Measurements from ENCODE around the gene HBP1. TPM values are rescaled to one million over a fixed set of nuclear protein-coding genes. Genes with fewer than 3 reads are reported as not detected.

HBP1 gene
- total RNA-seq, 4 donors from 2014 or later, result 59.5 to 170 (median 88.3) TPM

DNA sequence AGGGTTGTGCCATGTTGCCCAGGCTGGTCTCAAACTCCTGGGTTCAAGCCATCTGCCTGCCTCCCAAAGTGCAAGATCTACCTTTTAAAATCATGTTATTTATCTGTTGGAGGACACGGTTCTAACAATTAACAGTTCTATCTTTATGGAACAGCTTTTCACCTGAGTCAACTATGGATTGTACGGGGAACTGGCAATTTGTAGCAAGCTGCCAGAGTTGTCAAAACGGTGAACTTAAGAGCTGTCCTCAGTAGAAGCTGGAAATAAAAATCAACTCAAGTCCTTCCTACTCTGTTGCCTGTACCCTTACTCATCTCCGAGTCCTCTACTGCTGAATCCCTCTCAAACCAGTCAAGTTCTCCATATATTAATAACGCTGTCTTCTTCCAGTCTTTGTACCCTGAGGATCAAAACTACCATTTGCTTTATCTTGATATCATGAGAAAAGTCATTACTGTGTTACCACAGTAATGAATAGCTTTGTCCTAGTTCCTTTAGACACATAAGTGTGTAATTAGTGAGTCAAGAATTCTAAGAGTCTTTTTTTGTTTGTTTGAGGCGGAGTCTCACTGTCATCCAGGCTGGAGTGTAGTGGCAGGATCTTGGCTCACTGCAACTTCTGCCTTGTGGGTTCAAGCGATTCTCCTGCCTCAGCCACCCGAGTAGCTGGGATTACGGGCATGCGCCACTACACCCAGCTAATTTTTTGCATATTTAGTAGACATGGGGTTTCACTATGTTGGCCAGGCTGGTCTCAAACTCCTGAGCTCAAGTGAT is 28.2 kb downstream of the HBP1 start:
- Histone ChIP-seq H3K36me3 (peaks cover 0 to 53% (median 16%) of the 10 kb centered on the region in 4 donors), H3K27me3 (no peaks in the 10 kb centered on the region), H3K27ac (no peak overlapping the region), H3K4me1 (no peaks in the 10 kb centered on the region), H3K9me3 (no peaks in the 10 kb centered on the region), H3K4me3 (no peak overlapping the region)
- intact Hi-C loops (cut with DNase I; ENCODE audit: low total_unique reads) (no loop called here), in situ Hi-C loops (cut with MboI; ENCODE audit: low pct_ligation_motif_present in 1 of 4, low pct_unique_long_range_greater_than_20kb in 1 of 4, low sequenced_read_pairs in 3 of 4) (loop anchor here in 2 of 4 donors (25.0 kb wide), 3 partner anchors 390 to 690 kb away; partner anchors contain the start of genes BCAP29 (in 1 of the 2), CBLL1 (in 1 of the 2) and DLD (in 1 of the 2))
- TF ChIP-seq EP300 (IDR thresholded peaks at IDR 0.05; ENCODE audit: low read depth) (no peak), POLR2AphosphoS5 (IDR thresholded peaks at IDR 0.05) (peak in 1 of 3 donors; percentile 13)
- WGBS, 2 donors (ENCODE audit: low coverage in 1 of 2), result 85 to 90% methylated on average over 5 to 10 of the region's 10 CpGs
- DNase-seq, result no peak

- Histone ChIP-seq H3K27me3 (no peaks in the 10 kb centered on the region), H3K36me3 (peaks cover 0 to 51% (median 15%) of the 10 kb centered on the region in 4 donors), H3K9me3 (no peaks in the 10 kb centered on the region), H3K4me1 (no peaks in the 10 kb centered on the region), H3K27ac (no peak overlapping the region), H3K4me3 (no peak overlapping the region)
- in situ Hi-C loops (cut with MboI; ENCODE audit: low pct_ligation_motif_present in 1 of 4, low pct_unique_long_range_greater_than_20kb in 1 of 4, low sequenced_read_pairs in 3 of 4) (no loop called here), intact Hi-C loops (cut with DNase I; ENCODE audit: low total_unique reads) (no loop called here)
- 34 to 58% methylated on average over 4 of the region's 4 CpGs for WGBS, 2 donors (ENCODE audit: low coverage in 1 of 2)
- no peak for TF ChIP-seq POLR2A (IDR thresholded peaks at IDR 0.05)
- TF ChIP-seq EP300 (IDR thresholded peaks at IDR 0.05; ENCODE audit: low read depth), result no peak
- TF ChIP-seq POLR2AphosphoS5 (IDR thresholded peaks at IDR 0.05), result peak in 1 of 3 donors; percentile 22
- TF ChIP-seq, protein P1, sequence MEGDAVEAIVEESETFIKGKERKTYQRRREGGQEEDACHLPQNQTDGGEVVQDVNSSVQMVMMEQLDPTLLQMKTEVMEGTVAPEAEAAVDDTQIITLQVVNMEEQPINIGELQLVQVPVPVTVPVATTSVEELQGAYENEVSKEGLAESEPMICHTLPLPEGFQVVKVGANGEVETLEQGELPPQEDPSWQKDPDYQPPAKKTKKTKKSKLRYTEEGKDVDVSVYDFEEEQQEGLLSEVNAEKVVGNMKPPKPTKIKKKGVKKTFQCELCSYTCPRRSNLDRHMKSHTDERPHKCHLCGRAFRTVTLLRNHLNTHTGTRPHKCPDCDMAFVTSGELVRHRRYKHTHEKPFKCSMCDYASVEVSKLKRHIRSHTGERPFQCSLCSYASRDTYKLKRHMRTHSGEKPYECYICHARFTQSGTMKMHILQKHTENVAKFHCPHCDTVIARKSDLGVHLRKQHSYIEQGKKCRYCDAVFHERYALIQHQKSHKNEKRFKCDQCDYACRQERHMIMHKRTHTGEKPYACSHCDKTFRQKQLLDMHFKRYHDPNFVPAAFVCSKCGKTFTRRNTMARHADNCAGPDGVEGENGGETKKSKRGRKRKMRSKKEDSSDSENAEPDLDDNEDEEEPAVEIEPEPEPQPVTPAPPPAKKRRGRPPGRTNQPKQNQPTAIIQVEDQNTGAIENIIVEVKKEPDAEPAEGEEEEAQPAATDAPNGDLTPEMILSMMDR (IDR thresholded peaks at IDR 0.05), result peak; percentile 11 to 38 (median 37)
- peak; percentile 19 for DNase-seq
These were observed 33.1 kb downstream of the HBP1 start for GRCh38 chr7:107201795-107202450.

DNA sequence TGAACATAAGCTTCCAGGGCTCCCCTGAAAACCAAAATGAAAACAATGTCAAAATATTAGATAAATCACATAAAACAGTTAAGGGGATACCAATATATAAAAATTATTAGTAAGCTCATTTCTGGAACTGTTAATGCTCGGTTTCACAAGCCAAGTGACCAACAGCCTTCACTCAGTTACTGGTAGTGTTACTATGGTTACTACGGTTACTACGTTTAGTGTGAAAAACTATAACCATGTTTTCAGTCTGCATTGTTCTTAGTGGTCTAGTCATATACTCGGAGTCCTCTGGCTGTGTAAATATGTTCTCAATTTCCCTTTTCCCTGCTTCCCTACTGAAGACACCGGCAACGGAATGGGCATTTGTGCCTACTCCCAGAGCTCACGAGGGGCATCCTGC is 34.8 kb downstream of the HBP1 start:
- Histone ChIP-seq H3K4me3 (no peak overlapping the region), H3K27ac (no peak overlapping the region), H3K4me1 (peaks cover 0 to 3% (median 0%) of the 10 kb centered on the region in 4 donors), H3K27me3 (no peaks in the 10 kb centered on the region), H3K9me3 (no peaks in the 10 kb centered on the region), H3K36me3 (peaks cover 0 to 46% (median 9%) of the 10 kb centered on the region in 4 donors)
- TF ChIP-seq, protein P1 (IDR thresholded peaks at IDR 0.05), result no peak
- TF ChIP-seq EP300 (IDR thresholded peaks at IDR 0.05; ENCODE audit: low read depth) (no peak), POLR2AphosphoS5 (IDR thresholded peaks at IDR 0.05) (no peak), POLR2A (IDR thresholded peaks at IDR 0.05) (no peak)
- in situ Hi-C loops (cut with MboI; ENCODE audit: low pct_ligation_motif_present in 1 of 4, low pct_unique_long_range_greater_than_20kb in 1 of 4, low sequenced_read_pairs in 3 of 4), result no loop called here
- intact Hi-C loops (cut with DNase I; ENCODE audit: low total_unique reads), result no loop called here
- DNase-seq, result no peak
- 91 to 100% methylated on average over 6 to 7 of the region's 7 CpGs for WGBS, 2 donors (ENCODE audit: low coverage in 1 of 2)

DNA sequence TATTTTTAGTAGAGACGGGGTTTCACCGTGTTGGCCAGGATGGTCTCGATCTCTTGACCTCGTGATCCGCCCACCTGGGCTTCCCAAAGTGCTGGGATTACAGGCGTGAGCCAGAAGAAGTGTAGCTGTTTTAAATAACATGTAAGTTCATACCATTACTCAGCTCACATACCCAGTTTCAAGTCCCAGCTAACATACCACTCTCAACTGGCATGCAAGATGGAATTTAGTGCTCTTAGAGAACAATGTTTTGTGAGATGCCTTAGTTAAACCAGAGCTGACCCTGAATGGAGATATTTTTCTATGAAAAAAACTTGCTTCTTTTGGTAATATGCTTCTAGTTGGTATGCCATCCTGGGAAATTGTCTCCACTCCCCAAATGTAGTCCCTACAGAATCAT is 37.3 kb downstream of the HBP1 start:
- peaks cover 0 to 35% (median 9%) of the 10 kb centered on the region in 4 donors for H3K36me3 ChIP-seq
- 99% methylated on average over 6 of the region's 6 CpGs; no CpG with 5 or more reads in 1 of the 2 donors for WGBS, 2 donors (ENCODE audit: low coverage in 1 of 2)
- TF ChIP-seq POLR2AphosphoS5 (IDR thresholded peaks at IDR 0.05), result no peak
- TF ChIP-seq, protein P1 (IDR thresholded peaks at IDR 0.05), result no peak
- no peak for TF ChIP-seq EP300 (IDR thresholded peaks at IDR 0.05; ENCODE audit: low read depth)
- no peak for TF ChIP-seq POLR2A (IDR thresholded peaks at IDR 0.05)
- intact Hi-C loops (cut with DNase I; ENCODE audit: low total_unique reads), result no loop called here
- H3K27ac ChIP-seq, result no peak overlapping the region
- in situ Hi-C loops (cut with MboI; ENCODE audit: low pct_ligation_motif_present in 1 of 4, low pct_unique_long_range_greater_than_20kb in 1 of 4, low sequenced_read_pairs in 3 of 4), result no loop called here
- H3K4me1 ChIP-seq, result peaks cover 0 to 3% (median 0%) of the 10 kb centered on the region in 4 donors
- DNase-seq, result no peak
- no peaks in the 10 kb centered on the region for H3K27me3 ChIP-seq
- H3K4me3 ChIP-seq, result no peak overlapping the region
- H3K9me3 ChIP-seq, result no peaks in the 10 kb centered on the region
